HL-60/S4 (cell line): ENCODE data around the gene GPR55.
"Not testable (repeated sequence)": the region's sequence is repeated elsewhere in the genome, so short reads cannot be mapped to it uniquely, and the experiment has no call there.

ENCODE experiments used
- in situ Hi-C: fragments of 300-500 bp; cut with MboI; formaldehyde crosslinking; loops from 2 replicates; pipeline ENCODE4 v1.14.3; 2022; ENCODE audit warnings: low sequenced_read_pairs

The GPR55 gene

GRCh38 chr2:230951396-230951795 lies 26.4 kb upstream of the GPR55 start:
- in situ Hi-C loops, result no loop called here

DNA sequence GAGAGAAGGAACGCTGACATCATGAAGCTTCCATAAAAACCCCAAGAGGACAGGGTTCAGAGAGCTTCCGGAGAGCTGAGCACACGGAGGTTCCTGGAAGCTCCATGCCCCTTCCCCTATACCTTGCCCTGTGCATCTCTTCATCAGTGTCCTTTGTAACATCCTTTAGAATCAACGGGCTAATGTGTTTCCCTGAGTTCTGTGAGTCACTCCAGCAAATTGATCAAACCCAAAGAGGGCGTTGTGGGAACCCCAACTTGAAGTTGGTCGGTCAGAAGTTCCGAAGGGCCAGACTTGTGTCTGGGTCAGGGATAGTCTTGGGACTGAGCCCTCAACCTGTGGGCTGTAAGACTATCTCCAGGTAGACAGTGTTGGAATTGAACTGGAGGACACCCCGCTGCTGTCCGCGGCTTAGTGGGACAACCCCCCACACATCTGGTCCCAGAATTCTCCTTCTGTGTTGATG lies 25.9 kb upstream of the GPR55 start:
- in situ Hi-C loops, result no loop called here

DNA sequence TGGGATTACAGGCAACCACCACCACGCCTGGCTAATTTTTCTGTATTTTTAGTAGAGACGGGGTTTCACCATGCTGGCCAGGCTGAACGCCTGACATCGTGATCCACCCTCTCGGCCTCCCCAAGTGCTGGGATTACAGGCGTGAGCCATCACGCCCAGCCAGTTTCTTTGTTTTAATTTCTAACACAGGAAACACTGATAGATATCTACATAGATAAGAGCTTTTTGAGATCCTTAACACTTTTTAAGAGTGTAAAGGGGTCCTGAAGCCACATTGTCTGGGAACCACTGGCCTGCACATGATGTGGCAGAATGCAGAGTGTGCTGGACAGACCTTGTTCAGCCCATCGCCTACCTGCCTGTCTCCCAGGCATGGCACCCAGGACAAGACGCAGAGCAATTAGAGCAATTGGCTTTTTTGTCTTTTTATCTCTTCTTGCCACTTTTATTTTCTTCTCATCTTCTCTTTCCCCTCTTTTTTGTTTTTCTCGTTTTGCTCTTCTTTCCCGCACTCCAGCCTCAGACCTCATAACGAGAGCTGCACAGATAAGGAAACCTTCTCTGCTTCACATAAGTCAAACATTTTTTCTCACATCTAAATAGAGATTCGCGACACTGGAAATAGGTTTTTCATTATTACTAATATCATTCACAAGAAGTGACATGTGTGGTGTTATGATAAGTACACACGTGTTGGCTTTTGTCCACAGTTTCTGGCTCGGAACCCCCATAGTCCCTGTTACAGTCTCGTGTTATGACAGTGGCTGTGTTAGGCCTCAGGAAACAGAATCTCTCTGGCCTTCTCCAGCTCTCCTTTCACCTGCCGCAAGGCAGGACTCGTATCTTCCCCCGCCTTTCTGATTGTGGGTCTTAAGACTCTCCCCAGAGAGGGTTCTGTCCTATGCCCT lies 25.2 kb upstream of the GPR55 start:
- in situ Hi-C loops, result no loop called here

DNA sequence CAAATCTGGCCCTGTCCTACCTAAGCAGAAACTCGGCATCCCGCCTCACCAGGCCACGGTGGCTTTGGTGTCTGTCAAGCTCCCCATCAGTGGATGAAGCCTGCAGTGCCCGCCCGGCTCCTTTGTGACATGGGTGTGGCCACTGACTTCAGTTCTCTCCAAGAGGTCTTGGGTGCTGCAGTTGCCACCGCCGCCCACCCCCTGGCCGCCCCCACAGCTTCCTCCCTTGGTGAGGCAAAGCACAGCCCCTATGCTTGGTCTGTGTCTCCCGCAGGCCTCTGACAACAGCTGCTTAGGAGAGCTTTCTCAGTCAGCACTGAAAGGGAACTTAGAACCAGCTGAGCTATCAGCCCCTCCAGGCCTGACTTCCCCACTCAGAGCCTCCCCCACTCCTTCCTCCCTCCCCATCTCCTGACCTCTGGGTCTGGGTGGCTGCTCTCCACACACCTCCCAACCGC lies 22.9 kb upstream of the GPR55 start:
- in situ Hi-C loops, result no loop called here

GRCh38 chr2:230947235-230947576 lies 22.2 kb upstream of the GPR55 start:
- in situ Hi-C loops, result no loop called here

GRCh38 chr2:230946429-230947234 lies 21.6 kb upstream of the GPR55 start:
- in situ Hi-C loops, result no loop called here

DNA sequence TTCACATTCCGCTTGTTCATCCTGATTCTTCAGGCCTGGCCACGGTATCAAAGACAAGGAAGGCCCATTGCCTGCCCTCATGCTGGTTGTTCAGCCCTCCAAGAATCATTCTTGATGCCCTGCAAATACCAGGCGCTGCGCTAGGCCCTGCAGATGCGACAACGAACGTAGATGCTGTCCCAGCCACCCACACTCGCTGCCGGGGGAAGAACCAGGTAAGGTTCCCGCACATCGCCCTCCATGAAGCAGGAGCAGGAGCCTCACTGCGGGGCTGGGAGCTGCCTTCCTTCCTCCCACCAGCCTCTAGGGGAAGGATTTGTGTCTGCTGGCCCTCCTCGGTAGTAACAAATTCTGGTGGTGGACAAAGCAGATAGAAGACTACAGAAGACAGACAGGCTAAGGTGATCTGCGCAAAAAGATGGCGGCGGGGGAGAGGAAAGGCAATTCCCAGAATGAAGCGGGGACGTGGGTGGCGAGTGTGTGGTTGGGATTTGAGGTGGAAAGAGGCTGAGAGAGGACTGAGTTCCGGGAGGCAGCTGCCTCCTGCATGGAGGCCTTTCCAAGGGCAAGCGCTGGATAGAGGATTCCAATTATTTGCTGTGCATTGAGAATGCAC lies 19.8 kb upstream of the GPR55 start:
- in situ Hi-C loops, result no loop called here

DNA sequence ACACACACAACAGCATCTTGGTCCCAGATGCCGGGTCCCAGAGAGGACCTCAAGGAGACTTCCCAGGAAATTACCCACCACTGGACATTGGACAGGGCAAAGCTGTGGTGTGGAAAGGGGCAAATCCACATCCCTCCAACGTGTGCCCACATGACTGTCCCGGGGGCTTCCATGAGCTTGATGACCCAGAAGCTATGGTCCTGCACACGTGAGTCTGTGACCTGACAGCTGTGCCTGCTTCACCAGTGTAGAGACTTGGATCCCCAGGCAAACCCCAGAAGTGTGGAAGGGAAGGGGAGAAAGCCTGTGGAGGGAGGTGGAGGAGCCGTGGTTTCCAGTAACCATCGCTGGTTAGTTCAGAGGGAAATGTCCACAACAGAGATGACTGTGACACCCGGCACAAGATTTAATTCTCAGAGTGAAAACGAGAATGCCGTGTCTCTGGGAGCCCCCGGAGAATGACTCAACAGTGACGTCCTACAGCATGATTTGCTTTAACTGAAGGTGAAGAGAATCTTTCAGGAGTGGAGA lies 19.1 kb upstream of the GPR55 start:
- in situ Hi-C loops, result no loop called here

DNA sequence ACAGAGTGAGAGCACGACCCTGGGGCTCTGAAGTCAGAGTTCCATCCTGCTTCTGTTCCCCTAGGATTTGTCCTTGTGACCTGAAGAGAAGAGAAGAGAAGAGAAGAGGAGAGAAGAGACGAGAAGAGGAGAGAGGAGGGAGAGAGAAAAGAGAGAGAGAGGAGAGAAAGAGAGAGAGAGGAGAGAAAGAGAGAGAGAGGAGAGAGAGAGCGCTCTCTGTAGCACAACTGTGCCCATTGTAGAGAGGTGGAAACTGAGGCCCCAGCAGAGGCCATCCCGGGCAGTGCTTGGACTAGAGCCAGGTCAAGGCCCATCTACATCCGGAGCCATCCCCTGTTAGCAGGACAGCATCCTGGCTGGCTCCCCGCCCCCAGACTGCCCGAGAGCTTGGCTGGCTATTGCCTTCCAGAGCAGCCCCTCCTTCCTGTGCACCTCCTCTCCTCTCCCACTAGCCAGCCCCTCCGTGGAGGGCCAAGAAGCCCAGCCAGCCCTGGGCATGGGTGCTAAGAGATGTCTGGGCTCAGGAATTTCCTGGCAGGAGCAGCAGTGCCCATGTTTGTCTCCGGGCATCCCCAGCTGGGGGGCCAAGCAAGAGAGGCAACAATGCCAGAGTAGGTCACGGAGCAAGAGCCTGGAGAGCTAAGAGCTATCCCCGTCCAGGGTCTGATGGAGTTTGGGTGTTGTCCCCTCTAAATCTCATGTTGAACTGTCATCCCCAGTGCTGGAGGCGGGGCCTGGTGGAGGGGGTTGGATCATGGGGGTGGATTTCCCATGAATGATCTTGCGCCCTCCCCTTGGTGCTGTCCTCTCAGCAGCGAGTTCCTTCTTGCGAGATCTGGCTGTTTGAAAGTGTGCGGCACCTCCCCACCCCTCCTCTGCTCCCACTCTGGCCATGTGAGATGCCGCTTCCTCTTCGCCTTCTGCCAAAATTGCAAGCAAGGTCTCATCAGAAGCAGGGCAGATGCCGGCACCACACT lies 18.2 kb upstream of the GPR55 start:
- in situ Hi-C loops, result no loop called here

DNA sequence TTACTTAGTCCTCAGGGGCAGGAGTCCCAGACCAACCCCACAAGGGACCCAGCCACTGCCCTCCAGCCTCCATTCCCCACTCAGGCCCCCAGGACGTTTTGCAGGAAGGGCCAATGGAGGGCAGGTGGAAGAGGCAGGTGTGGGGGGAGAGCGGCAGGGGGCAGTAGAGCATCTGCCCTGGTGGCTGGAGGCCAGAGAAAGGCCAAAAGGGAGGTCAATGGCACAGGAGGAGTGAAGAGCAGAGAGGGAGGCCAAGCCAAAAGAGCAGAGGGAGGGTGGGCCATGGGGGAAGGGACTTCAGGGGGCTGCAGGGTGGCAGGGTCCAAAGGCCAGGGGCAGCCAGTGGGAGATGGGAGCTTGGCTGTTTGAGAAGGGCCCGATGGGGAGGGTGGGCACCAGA lies 17.3 kb upstream of the GPR55 start:
- in situ Hi-C loops, result no loop called here

- in situ Hi-C loops, result no loop called here
Observed at GRCh38 chr2:230941202-230942180, 16.4 kb upstream of the GPR55 start.

GRCh38 chr2:230940471-230940815 lies 15.4 kb upstream of the GPR55 start:
- in situ Hi-C loops, result no loop called here

- in situ Hi-C loops, result no loop called here
Observed at GRCh38 chr2:230939691-230940470, 14.8 kb upstream of the GPR55 start.

DNA sequence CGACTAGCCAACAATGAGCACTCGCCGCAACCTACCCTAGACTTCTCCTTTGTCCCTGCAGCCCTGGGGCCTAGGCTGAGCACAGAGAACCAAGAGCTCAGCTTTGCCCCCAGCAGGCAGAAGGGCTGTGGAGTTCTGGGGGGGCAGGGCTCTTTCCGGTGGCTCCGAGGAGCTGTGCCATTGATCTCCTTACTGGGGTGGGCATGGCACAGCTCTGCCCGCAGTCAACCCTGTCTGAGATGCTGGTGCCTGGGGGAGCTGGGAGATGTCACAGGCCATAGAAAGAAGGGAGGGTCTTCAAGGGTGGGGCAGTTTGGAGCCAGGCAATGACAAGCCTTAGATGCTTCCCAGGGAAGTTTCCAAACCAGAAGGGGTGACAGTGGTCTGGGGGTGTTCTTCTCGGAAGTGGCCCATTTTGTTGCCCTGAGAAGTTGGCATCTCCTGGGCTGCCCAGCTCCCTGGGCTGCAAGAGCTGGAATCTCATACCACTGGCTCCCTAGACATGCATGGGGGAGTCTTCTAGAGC lies 14.1 kb upstream of the GPR55 start:
- in situ Hi-C loops, result no loop called here

DNA sequence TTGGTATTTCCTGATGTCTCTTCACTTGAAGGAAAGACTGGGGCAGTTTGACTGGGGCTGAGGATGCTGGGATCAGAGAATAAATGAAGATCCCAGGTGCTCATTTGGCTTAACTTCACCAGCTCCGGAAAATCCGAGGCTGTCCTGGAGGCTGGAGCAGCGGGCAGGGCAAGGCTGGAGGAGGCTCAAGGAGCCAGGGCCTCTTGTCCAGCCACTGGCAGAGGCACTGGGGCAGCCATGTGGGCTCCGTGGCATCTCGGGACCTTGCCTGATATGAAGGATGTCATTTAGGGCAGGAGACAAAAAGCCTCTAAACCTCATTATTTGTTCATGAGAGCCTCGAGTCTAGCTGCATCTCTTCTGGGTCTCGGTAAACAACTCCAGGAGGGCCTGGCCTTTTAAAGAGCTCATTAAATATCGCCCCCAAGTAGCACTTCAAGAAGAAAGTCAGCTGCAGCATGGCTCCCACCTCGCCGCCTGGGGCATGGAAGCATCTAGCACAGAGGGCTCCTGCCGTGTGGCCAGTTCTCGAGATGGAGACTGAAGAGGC lies 13.5 kb upstream of the GPR55 start:
- in situ Hi-C loops, result no loop called here

DNA sequence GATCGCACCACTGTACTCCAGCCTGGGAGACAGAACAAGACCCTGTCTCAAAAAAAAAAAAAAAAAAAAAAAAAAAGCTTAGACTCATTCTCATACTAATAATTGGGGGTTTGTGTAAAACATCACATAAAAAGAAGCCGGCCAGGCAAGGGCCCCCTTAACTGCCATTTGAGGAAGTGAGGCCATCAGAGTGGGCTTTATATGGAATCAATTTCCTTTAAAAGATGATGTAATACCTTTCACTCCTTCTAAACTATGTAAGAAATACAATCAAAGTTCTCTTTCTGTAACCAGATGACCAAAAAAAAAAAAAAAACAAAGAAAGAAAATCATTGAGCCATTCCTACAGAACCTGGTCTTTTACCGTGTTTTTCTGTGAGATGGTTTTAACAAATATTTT lies 13.1 kb upstream of the GPR55 start:
- in situ Hi-C loops, result no loop called here

DNA sequence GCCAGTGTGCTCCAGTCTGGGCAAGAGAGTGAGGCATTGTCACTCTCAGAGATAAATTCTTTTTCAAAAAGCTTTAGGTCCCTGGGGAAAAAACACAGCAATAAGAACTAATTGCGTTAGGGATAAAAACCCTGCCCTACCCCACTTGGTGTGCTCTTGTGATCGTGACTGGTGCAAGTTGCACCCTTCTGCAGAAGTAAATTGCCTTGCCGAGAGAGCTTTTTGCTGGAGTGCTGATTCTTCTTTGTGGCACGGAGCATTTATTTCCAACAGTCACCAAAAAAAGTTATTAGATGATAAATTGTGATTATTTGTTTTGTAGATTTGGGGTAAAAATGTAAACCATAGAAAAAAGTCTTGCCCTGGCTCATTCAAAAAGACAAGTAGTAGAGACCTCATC lies 12.3 kb upstream of the GPR55 start:
- in situ Hi-C loops, result no loop called here

- in situ Hi-C loops, result not testable (repeated sequence)
Observed at GRCh38 chr2:230936243-230936642, 11.2 kb upstream of the GPR55 start.
